OCI-M2 (cell line): ENCODE measurements around the gene MRFAP1L1.

Source experiments
- DNase-seq: peaks from one replicate; lab custom pipeline; 2025; ENCODE audit not compliant: unreplicated experiment; lab: John Stamatoyannopoulos, UW

Gene MRFAP1L1

GRCh38 chr4:6663596-6664393, 45.9 kb downstream of the MRFAP1L1 start:
- DNase-seq: no peak

- DNase-seq: no peak
Measured at GRCh38 chr4:6662591-6662990, 47.1 kb downstream of the MRFAP1L1 start.

- DNase-seq: no peak
Measured at GRCh38 chr4:6660430-6660829, 49.2 kb downstream of the MRFAP1L1 start.

- DNase-seq: no peak
Measured at GRCh38 chr4:6659897-6660296, 49.8 kb downstream of the MRFAP1L1 start.

- DNase-seq: no peak
Measured at GRCh38 chr4:6658597-6659075, 51.0 kb downstream of the MRFAP1L1 start.

- DNase-seq: no peak
Measured at GRCh38 chr4:6658209-6658595, 51.5 kb downstream of the MRFAP1L1 start.
